Loucy (cell line): ENCODE results near the gene NR2F2.

Experiments
- H2AFZ ChIP-seq: fragments of 200-600 bp; sonication (generic); 2 replicates; pipeline ENCODE4 v1.6.0; 2016; ENCODE audit warnings: antibody characterized with exemption, mild to moderate bottlenecking, low read length, moderate library complexity
- H3F3A ChIP-seq: fragments of 200-600 bp; 2 replicates; pipeline ENCODE4 v1.6.0; 2016; ENCODE audit warnings: antibody characterized with exemption, low read depth, mild to moderate bottlenecking
- H3K27me3 ChIP-seq: fragments of 200-600 bp; sonication (generic); 2 replicates; pipeline ENCODE4 v1.6.1; 2014; ENCODE audit warnings: low read length, mild to moderate bottlenecking; ENCODE audit not compliant: insufficient read depth, poor library complexity, severe bottlenecking
- H3K36me3 ChIP-seq: fragments of 200-600 bp; sonication (generic); 2 replicates; pipeline ENCODE4 v1.6.1; 2016; ENCODE audit warnings: low read length; ENCODE audit not compliant: insufficient read depth
- H3K4me1 ChIP-seq: fragments of 200-600 bp; sonication (generic); 2 replicates; pipeline ENCODE4 v1.5.1; 2014; ENCODE audit warnings: low read length, mild to moderate bottlenecking; ENCODE audit not compliant: insufficient read depth, poor library complexity, severe bottlenecking
- H3K4me2 ChIP-seq: fragments of 200-600 bp; sonication (generic); 2 replicates; pipeline ENCODE4 v1.6.0; 2014; ENCODE audit warnings: antibody characterized with exemption, low read length, low read depth, mild to moderate bottlenecking; ENCODE audit not compliant: poor library complexity, severe bottlenecking
- H3K4me3 ChIP-seq: fragments of 200-600 bp; sonication (generic); 2 replicates; pipeline ENCODE4 v1.5.1; 2014; ENCODE audit warnings: low read length, mild to moderate bottlenecking, mixed read lengths; ENCODE audit not compliant: poor library complexity, severe bottlenecking
- H3K79me2 ChIP-seq: fragments of 200-600 bp; sonication (generic); 2 replicates; pipeline ENCODE4 v1.6.1; 2014; ENCODE audit warnings: low read length; ENCODE audit not compliant: insufficient read depth
- H3K9ac ChIP-seq: fragments of 200-600 bp; sonication (generic); 2 replicates; pipeline ENCODE4 v1.6.0; 2014; ENCODE audit warnings: mild to moderate bottlenecking, low read depth, low read length, moderate library complexity; ENCODE audit not compliant: poor library complexity, severe bottlenecking
- H3K9me2 ChIP-seq: fragments of 200-600 bp; sonication (generic); replicated peaks from 2 replicates; pipeline ENCODE4 v1.6.1; 2016; ENCODE audit warnings: low read depth, low read length, mixed read lengths
- H3K9me3 ChIP-seq: fragments of 200-600 bp; sonication (generic); 2 replicates; pipeline ENCODE4 v1.6.1; 2014; ENCODE audit warnings: mild to moderate bottlenecking, antibody characterized with exemption, low read length, low read depth; ENCODE audit not compliant: insufficient read depth
- H4K20me1 ChIP-seq: fragments of 200-600 bp; sonication (generic); 2 replicates; pipeline ENCODE4 v1.6.0; 2014; ENCODE audit warnings: antibody characterized with exemption, low read length, mild to moderate bottlenecking; ENCODE audit not compliant: insufficient read depth, poor library complexity, severe bottlenecking
- EZH2phosphoT487 ChIP-seq: fragments of 200-600 bp; IDR thresholded peaks from 2 replicates; pipeline ENCODE4 v1.6.1; 2018; ENCODE audit warnings: antibody characterized with exemption, mild to moderate bottlenecking, moderate library complexity, borderline replicate concordance
- TF ChIP-seq, protein P1 (sequence below): fragments of 200-600 bp; sonication (generic); conservative IDR thresholded peaks from 2 replicates; pipeline ENCODE4 v1.5.1; 2014; ENCODE audit warnings: mild to moderate bottlenecking, antibody characterized with exemption, low read length

The NR2F2 gene

DNA sequence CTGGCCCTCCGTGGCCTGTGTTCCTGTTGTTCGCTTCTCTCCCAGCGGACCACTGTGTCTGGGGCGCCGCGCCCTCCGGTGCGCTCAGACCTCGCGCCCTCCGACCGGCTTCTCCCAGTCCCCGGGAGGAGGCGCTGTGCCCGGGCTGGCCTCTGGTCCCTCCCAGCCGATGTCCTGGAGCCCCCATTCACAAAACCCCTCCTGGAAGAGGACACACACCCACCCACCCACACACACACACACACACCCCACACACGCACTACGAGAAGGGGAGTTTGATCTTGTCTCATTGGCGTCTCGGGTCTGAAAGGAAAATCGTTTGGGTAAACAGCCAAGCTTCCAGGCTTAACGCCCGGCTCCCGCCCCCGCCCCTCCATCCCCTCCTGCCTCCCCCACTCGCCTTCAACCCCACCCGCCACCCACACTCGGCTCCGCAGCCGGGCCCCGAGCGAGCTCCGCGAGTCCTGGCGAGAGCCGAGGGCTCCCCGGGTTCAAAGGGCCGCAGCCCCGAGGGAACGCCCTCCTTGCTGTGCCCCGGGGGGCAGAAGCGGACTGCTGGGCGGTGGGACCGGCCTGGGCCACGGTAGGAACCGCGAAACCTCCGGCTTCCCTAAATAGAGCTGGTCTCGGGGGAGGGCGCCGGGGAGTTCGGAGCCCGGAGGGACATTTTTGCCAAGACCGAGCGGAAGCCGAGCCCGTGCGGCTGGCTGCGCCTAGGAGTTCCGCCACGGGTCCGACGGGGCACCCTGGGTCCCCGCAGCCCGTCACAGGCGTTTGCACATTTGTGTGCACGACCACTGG lies 23.6 kb downstream of the NR2F2 start:
- Histone ChIP-seq H3K36me3 (no peaks in the 10 kb centered on the region), H3K9ac (no peak overlapping the region), H3F3A (no peaks in the 10 kb centered on the region), H3K4me3 (no peak overlapping the region), H3K4me2 (no peak overlapping the region), H3K9me2 (no peaks in the 10 kb centered on the region), H3K27me3 (no peaks in the 10 kb centered on the region), H2AFZ (no peak overlapping the region), H3K9me3 (no peaks in the 10 kb centered on the region), H3K4me1 (no peaks in the 10 kb centered on the region), H3K79me2 (no peaks in the 10 kb centered on the region), H4K20me1 (no peaks in the 10 kb centered on the region)
- TF ChIP-seq EZH2phosphoT487 = no peak
- TF ChIP-seq, protein P1, sequence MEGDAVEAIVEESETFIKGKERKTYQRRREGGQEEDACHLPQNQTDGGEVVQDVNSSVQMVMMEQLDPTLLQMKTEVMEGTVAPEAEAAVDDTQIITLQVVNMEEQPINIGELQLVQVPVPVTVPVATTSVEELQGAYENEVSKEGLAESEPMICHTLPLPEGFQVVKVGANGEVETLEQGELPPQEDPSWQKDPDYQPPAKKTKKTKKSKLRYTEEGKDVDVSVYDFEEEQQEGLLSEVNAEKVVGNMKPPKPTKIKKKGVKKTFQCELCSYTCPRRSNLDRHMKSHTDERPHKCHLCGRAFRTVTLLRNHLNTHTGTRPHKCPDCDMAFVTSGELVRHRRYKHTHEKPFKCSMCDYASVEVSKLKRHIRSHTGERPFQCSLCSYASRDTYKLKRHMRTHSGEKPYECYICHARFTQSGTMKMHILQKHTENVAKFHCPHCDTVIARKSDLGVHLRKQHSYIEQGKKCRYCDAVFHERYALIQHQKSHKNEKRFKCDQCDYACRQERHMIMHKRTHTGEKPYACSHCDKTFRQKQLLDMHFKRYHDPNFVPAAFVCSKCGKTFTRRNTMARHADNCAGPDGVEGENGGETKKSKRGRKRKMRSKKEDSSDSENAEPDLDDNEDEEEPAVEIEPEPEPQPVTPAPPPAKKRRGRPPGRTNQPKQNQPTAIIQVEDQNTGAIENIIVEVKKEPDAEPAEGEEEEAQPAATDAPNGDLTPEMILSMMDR = no peak

DNA sequence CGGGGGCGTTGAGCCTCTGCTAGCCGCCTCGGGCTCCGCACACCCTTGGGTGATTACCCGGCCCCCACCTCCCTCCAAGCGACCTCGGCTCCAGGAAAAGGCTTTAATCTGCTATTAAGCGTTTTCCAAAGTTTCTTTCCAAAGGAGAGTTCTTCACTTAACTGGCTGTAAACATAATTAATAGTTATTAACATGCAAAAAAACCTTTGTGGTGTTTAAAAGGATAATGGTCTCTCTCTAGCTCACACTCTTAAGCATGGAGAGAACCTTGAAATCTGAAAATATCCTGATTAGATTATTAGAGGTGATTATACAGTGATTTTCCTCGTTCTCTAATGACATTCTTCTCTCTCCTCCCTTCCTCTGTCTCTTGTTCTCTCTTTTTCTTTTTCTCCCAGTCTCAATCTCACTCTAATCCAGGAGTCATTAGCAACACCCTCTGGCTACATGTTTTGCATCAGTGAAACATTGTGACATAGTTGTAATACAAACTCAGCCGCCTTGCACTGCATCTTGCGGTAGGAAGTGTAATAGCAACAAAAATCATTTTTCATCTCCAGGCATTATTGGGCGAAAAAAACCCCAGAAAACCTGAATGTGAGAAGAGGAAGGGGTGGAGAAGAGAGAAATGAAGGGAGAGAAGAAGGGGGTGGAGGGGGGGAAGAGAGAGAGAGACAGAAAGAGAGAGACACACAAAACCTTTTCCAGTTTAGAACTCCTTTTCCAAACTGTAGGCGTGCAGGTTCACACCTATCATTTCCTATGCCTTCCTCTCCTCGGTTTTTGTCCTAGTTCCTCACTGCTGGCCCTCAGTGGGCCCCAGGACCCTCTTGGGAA lies 24.4 kb downstream of the NR2F2 start:
- Histone ChIP-seq H3K4me3 (no peak overlapping the region), H4K20me1 (no peaks in the 10 kb centered on the region), H3F3A (no peaks in the 10 kb centered on the region), H2AFZ (no peak overlapping the region), H3K27me3 (no peaks in the 10 kb centered on the region), H3K9ac (no peak overlapping the region), H3K4me2 (no peak overlapping the region), H3K79me2 (no peaks in the 10 kb centered on the region), H3K9me3 (no peaks in the 10 kb centered on the region; the same call in 1 of the 2 replicates), H3K4me1 (no peaks in the 10 kb centered on the region), H3K9me2 (no peaks in the 10 kb centered on the region), H3K36me3 (no peaks in the 10 kb centered on the region)
- TF ChIP-seq, protein P1 = no peak
- TF ChIP-seq EZH2phosphoT487 = no peak

DNA sequence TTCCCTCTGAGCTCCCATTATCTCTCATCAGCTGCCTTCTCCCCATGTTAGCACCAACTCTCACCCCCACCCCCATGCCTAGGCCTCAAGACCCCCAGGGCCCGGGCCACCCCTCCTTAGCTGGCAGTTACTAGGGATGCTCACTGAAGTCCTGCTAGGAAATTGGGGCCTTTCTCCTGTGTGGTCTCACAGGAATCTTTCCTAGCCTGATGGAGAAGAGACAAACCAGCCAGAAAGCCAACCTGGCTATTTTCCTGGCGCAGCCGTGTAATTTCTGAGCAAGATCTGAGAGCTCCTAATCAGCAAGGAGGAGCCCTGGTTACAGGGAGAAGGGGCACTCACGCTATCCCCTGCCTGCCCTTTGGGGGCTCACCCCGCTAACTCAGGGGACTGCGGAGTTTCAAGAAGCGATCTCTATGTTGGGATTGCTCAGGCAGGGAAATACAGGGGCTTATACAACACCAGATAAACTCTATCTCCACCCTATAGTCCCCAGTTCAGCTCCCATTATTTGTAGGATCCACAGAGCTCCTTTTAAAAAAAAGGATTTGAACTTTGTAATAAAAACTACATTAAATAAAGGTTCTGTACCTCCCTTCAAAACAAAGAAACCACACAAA lies 25.2 kb downstream of the NR2F2 start:
- Histone ChIP-seq H3K9me2 (no peaks in the 10 kb centered on the region), H3K4me1 (no peaks in the 10 kb centered on the region), H3K4me3 (no peak overlapping the region), H4K20me1 (no peaks in the 10 kb centered on the region), H3K9me3 (no peaks in the 10 kb centered on the region; the same call in 1 of the 2 replicates), H3F3A (no peaks in the 10 kb centered on the region), H3K79me2 (no peaks in the 10 kb centered on the region), H3K4me2 (no peak overlapping the region), H2AFZ (no peak overlapping the region), H3K36me3 (no peaks in the 10 kb centered on the region), H3K27me3 (no peaks in the 10 kb centered on the region), H3K9ac (no peak overlapping the region)
- TF ChIP-seq EZH2phosphoT487 = no peak
- TF ChIP-seq, protein P1 = no peak
